Activated CD4-positive, alpha-beta T cell treated with anti-CD3 and anti-CD28 coated beads for 4 hours (primary cell): ENCODE results near the gene LMO1.

ENCODE experiments used
- DNase-seq, 2 donors: peaks; one replicate each; pipeline ENCODE4 v3.0.0-alpha.2; 2020

LMO1 gene

DNA sequence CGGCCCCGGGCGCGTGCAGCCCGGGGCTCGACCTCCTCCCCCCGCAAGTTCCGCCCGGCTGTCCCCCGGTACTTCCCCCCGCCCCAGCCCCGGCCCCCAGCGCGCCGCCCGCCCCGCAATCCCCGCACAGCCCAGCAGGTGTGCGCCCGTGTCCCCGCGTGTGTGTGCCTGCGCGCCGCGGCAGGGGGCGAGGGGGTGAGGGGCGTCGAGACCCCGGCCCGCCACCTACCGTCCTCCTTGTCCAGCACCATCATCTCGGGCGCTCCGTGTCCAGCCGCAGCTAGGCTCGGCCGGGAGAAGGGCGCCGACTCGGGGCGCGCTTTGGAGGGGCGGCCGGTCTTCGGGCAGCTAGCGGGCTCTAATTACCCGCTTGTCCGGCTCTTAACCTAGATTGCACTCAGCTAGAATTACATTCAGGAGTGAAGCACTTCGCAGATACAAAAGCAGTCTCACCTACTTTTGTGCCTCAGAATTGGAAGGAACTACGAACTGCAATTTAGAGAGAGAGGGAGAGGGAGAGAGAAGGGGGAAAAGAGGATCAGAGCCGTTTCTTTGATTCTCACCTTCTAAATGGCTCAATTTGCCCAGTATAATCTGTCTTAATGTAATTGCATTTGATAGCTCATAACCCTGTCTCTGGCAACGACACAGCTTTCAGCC is 439 bp downstream of the LMO1 start:
- DNase-seq, result no peak

DNA sequence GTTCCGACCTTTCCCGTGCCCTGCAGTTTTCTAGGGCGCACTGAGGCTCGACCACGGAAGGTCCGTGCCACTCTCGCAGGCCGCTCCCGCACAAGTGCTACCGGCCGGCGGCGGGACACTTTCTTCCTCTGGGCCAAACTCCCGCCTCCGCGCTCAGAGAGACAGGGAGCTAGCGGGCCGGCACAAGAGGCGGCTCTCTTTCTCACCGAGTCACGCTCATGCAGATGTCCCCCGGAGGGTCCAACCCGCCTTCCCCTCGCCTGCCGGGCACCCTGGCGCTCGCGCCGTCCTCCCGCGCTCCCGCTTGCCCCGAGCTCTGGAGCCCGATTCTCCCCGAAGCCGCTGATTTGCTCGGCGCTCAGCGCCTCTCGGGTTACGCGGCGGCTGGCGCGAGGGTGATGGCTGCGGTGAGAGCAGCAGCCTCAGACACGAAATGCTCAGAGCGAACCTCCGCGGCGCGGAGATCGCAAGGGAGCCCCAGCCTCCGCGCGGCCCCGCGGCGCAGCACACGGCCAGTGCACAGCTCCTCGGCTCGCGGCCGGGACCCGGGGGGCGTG is 1.0 kb downstream of the LMO1 start:
- no peak for DNase-seq

DNA sequence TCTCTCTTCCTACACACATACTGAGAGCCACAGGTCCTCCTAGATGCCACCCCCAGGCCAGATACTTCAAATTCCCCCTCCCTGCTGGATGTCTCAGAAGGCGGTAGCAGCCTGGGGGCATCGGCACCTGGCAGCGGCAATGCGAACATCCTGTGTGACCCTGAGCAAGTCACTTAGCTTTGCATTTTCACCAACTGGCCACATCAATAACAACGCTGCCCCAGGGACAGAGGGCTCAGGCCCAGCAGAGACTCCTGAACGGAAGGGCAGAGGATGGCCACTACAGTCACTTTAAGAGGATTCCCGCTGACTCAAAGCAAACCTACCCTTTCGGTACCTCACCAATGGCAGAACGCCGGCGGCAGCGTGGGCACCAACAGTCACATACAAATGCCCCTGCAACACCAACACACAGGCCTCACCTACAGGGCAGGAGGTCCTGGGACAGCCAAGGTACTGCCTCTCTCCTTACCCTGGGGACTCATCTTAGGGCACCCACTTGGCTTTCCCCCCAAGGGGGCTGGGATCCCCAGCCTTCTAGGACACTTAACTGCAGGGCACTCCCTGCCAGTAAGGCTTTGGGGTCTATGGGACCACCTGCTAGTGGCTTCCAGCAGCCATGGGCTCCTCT is 1.6 kb downstream of the LMO1 start:
- DNase-seq, result no peak

DNA sequence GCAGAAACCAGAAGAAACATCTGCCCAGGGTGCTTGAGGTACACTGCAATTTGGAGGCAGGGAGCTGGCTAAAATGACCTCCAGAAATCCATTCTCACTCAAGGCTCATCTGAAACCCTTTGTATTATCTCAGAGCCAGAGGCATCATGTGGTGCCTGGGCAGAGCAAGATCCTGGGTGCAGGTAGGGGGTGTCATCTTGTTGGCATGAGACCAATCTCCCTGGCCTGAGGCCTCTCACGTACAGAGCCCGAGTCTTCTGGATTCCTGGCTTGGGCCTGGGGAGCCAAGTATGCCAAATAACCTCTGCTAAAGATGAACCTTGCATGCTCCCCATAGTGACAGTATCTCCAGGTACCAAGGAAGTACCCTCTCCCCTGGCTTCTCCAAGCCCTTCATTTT is 2.4 kb downstream of the LMO1 start:
- DNase-seq, result no peak

DNA sequence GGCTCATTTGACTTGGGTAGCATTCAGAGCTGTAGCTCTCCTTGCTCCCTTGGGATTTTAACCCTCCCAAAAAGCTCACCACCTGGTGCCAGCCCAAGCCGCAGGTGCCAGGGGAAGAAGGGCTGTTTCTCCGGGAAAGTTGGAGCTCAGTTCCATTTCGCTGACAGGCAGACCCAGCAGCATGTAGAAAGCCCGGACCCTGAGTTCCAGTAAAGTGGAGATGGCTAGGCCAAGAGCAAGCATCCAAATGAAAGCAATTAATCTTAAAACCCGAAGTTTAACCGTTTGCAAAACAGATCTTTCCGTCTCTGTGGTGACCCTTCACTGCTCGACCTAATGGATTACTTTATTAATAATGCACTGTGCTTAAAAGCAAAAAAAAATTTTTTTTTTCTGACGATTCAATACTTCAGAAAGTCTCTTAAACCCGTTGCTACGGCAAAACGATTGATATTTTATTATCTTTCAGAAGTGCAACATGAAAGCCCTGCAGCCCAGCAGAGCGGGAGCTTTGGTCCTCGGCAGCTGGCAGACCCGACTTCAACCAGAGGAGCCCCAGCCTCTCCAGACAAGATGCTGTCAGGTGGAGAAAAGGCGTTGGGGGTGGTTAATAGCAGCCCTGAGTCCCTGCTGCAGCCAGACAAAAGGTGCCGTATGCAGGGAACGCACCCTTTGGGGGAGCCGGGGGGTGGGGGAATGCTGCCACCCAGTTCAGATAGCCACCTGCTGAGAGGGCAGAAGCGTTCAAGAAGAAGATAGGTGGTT is 3.3 kb downstream of the LMO1 start:
- no peak for DNase-seq

DNA sequence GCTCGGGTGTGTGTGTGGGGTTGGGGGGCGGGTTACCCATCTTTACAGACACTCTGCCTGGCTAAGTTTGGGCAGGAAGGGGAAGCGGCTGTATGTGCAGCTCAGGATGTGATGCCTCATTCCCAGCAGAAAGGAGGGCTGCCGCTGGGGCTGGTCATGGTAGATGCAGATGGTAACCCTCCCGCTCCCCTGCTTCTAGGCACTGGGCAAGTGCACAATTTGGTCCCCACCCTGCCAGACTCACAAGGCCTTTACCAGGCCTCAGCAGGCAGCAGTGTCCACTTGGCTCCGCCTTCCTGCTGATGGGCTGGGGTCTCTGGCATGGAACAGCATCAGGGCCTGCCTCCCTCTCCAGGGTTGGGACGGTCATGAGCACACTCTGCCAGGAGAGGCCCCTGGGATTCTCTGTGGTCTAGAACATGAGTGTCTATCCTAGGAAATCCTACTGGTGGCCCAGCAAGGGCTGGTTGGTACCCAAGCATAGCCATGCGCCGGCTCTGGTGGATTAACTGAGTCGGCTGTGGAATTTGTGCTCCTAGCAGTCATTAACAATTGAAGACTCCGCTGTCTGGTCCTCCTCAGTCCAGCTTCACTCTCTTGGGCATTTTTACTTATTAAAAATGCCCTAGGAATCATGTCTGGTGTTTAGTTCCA is 4.2 kb downstream of the LMO1 start:
- DNase-seq, result no peak

DNA sequence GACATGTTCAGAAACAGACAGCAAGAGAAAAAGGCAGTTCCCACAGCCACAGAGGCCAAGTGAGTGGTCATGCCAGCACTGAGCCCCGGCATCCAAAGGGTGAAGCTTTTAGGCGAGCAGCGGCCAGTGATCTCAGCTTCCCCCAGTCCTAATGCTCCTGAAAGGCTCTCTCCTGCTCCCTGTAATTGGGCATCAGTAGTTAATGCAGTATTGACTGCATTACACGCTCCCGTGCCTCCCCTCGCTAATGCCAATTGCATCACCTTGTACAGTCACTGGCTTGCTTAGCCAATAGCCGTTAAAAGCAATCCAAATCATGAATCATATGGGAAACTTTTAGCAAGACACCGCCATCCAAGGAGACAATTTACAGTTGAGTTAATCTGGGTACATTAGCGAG is 4.9 kb downstream of the LMO1 start:
- DNase-seq, result no peak

DNA sequence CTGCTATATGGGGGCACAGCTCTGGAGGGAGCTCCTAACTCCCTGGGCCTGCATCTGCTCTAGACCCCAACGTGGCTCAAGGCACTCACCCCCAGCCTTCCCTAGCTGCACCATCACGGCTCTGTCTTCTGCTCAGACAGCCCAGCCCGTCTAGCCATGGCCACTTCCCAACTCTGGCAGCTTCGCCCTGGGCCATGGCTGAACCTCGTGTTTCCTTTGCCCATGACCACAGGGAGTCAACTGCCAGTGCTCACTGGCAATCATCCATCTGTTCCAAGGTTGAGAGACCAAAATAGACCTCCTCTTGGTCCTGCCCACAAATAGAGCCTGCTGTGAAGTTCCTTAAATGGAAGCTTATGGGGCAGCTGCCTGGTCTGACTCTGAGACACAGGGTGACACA is 5.4 kb downstream of the LMO1 start:
- no peak for DNase-seq

DNA sequence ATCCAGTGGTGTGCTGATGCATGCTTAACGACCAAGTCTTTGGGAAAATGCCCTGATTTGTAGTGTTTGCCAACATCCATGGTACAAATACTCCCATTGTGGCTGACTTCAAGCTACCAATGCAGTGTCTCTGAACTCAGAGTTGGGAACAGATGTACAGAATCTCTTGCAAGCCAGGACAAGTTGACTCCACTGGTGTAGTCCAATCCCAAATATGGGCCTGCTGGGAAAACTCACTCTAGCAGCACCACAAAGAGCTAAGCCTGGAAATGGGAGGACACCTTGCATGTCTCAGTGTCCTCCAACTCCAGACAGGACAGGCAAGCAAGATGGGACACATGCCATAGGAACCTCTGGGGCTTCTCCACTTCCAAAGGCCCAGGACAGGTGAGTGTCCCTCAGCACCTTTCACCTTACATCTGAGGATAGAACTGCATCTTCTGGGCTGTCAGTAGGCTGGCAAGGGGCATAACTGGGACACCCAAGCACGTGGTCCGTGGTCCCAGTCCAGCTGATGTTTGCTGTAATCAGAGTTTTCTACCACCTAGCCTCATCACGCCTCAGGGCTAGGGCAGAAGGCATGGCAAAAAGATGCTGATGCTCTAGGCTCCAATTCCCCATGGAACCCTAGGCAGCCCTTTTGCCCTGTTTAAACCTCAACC is 6.5 kb downstream of the LMO1 start:
- DNase-seq, result no peak

DNA sequence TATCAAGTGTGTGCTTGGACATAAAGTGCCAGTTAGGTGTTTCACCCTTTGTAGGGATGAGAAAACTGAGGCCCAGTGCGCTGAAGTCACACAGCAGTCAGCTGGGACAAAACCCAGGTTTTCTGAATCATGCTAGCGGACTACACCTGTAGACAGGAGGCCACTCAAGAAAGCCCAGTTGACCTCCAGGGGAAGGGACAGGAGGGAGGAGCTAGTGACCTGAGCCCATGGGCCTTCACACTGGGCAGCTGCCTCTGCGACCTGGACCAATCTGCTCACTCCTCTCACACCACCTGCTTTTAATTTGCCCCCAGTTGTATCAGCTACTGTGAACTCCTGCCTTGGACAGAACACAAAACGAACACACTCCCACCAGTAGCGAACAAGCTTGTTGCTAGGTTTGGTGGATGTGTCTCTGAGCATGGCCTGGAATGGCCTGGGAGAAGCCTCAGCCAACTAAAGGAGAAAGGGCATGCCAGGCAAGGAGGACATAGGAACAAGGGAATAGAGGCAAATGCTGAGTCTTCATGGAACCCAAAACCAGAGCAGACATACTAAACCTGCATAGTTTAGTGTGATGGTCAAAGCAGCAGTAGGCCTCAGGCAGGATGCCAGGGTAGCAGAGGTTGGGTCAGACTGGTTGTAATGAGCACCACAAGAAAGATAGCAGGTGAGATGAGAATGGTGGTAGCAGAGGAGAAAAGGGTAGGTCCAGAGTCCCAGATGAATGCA is 7.2 kb downstream of the LMO1 start:
- no peak for DNase-seq

DNA sequence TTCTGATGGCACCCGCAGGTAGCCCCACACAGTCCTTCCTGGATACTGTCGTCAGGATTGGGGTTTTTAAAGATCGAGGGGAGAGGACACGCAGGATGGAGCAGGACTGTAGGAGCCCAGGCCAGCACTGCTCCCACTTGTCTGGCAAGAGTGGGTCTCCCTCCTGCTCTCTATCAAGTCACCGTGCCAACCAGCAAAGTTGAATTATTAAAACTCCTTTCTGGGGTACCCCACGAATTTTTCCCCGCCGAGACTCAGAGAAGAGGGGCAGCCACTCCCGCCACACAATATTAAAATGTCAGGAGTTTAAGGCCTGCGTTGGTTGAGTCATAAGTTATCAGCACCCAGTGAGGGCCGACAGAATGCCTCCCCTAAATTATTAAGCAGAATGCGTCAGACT is 10.1 kb downstream of the LMO1 start:
- no peak for DNase-seq

DNA sequence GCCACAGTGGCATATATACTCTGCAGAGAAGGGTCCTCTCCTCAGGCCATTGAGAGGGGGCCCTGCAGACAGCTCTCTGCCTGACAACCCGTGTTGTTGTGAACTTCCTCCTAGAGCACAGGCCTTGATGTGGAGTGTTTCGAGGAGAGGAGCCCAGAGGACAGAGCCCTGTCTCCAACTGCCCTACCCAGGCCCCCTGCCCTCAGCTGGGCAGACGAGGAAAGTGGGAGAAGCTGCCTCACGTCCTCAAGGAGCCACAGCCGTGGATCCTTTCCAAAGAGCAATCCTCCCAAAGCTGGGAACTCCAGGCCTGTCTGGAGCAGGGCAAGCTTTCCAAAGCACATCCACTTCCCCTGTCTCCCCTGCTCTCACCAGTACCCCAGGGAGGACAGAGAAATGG is 10.7 kb downstream of the LMO1 start:
- DNase-seq, result no peak

DNA sequence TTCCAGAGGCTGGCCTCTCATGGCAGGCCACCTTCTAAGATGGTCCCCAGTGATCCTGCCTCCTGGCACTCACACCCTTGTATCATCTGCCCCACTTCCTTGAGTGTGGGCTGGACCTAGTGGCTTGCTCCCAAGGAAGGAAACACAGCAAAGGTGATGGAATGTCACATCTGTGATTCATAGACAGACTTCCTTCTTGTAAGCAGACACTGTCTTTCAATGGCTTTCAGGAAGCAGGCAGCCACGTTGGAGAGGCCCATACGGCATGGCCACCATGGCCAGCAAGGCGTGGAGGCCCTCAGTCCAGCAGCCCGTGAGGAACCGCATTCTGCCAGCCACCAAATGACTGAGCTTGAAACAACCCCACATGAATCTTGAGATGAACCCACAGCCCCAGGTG is 11.3 kb downstream of the LMO1 start:
- DNase-seq, result no peak

DNA sequence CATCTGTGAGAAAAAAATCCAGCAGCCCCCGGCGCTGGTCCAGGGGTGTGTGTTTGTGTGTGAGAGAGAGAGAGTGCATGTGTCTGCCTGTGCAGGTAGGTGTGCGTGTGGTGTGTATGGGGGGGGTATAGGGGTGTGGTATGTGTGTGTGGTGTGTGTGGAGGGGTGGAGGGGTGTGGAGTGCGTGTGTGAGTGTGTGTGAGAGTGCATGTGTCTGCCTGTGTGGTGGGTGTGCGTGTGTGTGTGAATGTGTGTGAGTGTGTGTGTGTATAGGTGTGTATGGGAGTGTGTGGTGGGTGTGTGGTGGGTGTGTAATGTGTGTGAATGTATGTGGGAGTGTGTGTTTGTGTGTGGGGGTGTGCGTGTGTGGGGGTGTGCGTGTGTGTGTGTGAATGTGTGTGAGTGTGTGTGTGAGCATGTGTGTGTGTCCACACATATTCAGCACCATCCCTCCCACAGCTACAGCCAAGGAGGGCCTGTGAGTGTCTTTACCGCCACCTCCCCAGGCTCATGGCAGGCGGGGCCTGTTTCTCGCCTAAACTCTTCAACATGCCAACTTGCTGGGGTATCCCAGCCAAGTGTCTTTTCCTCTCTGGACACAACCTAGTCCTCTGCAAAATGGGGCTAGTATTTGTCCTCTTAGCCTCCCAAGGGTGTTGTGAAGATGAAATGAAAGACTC is 11.9 kb downstream of the LMO1 start:
- no peak for DNase-seq

DNA sequence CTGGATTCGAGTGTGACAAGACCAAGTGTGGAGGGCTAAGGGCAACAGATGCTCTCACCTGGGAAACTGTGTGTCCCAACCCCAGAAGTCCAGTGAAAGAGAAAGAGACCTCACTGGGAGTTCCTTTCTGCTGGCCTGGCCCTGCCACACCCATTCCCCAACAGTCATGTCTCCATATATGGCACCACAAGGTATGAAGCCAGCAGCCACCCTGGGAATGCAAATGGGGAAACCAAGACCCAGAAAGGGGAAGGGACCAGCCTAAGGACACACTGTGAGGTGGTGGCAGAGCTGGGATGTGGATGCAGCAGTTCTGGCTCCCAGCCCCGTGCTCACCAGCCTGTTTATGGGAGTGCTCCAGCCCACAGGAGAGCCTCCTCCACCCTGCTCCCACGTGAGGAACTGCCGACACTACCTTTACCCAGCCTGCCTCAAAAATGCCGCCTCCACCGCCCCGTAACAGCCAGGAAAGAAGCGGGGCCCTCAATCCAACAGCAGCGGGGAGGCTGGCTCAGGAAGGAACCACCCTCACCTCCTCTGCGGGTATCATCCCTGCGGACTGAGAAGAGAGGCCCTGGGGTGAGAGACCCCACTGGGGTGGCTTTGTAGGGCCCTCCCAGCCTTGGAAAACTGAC is 12.6 kb downstream of the LMO1 start:
- DNase-seq, result no peak

DNA sequence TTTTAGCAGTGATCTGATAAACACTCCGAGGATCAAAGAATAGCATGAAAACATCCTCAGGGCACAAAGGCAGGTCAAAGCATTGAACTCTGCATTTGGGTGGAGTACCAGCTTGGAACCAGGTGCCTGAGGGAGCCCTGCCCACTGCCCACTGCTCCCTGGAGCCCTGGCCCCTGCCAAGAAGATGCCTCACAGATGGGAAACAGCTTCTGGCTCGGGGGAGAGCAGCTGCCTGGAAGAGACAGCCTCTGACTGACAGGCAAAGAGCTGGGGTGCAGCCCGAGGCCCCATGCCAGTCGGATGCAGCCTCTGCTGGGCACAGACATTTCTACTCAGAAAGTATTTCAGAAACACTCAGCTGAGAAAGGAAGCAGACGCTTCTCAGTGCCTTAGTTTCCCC is 13.2 kb downstream of the LMO1 start:
- no peak for DNase-seq

DNA sequence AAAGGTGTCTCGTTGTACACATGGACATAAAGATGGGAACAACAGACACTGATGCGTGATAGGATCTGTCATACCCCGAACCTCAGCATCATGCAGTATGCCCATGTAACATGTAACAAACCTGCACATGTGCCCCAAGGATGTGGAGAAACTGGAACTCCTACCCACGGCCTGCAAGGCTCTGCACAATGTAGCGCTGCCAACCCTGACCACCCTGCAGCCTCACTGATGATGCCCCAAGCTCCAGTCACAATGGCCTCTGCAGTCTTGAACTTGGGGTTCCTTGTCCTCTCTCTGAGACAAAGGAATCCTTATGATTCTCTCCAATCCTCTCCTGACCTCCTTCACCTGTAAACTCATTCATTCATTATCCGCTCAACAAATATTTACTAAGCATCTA is 14.2 kb downstream of the LMO1 start:
- no peak for DNase-seq

DNA sequence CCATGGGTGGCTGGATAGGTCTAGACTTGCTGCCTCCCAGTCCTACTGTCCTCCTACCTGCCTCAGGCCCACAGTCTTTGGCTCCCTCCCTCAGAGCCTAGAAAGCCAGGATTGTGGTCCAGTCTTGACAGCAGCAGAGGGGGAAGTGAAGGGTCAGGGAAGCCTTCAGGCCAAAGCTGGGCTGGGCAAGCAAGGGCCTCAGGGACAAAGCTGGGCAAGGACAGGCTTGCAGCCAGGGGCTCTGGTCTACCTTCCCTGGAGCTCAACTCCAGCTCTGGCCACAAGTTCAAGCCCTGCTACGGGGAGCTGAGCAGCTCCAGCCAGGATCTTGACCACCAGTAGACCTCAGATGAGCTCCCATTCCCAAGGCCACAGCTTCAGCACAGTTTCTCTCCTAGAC is 14.9 kb downstream of the LMO1 start:
- DNase-seq, result no peak

DNA sequence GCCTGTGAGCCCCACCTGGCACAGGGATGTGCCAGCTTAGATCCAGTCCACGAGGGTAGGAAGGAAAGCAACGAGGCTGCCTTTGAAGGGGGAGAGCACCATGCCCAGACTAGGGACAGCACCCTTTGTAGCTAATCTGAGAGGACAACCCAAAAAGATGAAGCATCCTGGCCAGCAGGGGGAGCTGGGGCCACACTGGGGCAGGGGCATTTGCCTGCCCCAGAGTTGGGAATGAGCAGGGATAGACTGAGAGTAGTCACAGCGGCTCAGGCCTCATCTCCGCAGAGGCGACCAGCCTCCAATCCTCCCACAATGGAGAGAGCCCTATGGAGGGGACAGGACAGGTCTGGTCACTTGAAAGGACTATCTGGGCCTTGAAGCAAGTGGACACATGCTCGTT is 16.4 kb downstream of the LMO1 start:
- DNase-seq, result no peak

DNA sequence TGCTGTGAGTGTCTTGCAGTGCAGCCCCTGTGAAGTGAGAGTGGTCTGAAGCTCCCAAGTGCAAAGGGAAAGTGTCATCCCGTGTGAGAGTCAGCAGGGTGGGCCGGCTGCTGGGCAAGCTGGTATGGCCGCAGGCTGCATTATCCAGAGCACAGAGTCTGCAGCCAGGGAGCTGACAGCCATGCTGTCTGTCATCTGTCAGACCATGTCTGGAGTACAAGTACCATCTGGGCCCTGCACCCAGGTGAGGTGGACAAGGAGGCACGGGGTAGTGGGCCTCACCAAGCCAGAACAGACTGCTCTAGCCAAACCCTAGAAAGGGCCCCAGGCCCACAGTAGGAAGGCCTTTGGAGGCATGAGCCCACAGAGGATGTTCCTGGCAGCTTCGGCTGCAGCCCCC is 20.2 kb downstream of the LMO1 start:
- DNase-seq, result no peak
